ENCODE results near the gene BCAS1.

BCAS1 gene

GRCh38 chr20:53900380-53900999 lies 169.9 kb downstream of the BCAS1 start:
- no peak for DNase-seq

GRCh38 chr20:53899351-53900167 lies 170.8 kb downstream of the BCAS1 start:
- DNase-seq: peak; percentile 75 to 84

GRCh38 chr20:53898556-53898931 lies 171.8 kb downstream of the BCAS1 start:
- DNase-seq: no peak

GRCh38 chr20:53897884-53898555 lies 172.4 kb downstream of the BCAS1 start:
- no peak for DNase-seq

GRCh38 chr20:53896647-53897046 lies 173.7 kb downstream of the BCAS1 start:
- no peak for DNase-seq

GRCh38 chr20:53896041-53896440 lies 174.4 kb downstream of the BCAS1 start:
- DNase-seq: no peak

GRCh38 chr20:53895385-53895755 lies 175.0 kb downstream of the BCAS1 start:
- DNase-seq: no peak

- no peak for DNase-seq
Measured at GRCh38 chr20:53894707-53895384, 175.5 kb downstream of the BCAS1 start.
